Measurements from ENCODE around the gene APP. TPM values are rescaled to one million over a fixed set of nuclear protein-coding genes. Genes with fewer than 3 reads are reported as not detected.
A peak's percentile ranks its signal among the peaks of the same experiment; 100 is the strongest.

APP gene
- total RNA-seq, 1 experiment from 2014 or later = 531 TPM

GRCh38 chr21:26050857-26051256, 119.7 kb downstream of the APP start:
- no peaks in the 10 kb centered on the region for H3K27me3 ChIP-seq (replicated peaks; ENCODE audit: insufficient read depth, low read depth, low read length, poor library complexity)
- peaks cover 45% of the 10 kb centered on the region for H3K36me3 ChIP-seq (ENCODE audit: insufficient read depth, low read length, poor library complexity, severe bottlenecking)
- TF ChIP-seq EZH2 (IDR thresholded peaks at IDR 0.05; ENCODE audit: borderline replicate concordance, low read depth, low read length, poor library complexity, severe bottlenecking) = no peak
- TF ChIP-seq CTCF (conservative IDR thresholded peaks at IDR 0.05; ENCODE audit: low read depth, low read length) = no peak
- H3K4me3 ChIP-seq (ENCODE audit: low read depth, low read length, poor library complexity, severe bottlenecking) = no peak overlapping the region
- no peak for DNase-seq (ENCODE audit: low spot score)
- intact Hi-C loops (cut with micrococcal nuclease; ENCODE audit: unreplicated experiment) = no loop called here
- no TSS peak for BruUV-seq (replicated peaks)
- peaks cover 8% of the 10 kb centered on the region for H3K4me1 ChIP-seq (ENCODE audit: insufficient read depth, low read length, poor library complexity, severe bottlenecking)
- POLR2A ChIA-PET (ENCODE audit: low non-redundant PET) = no interaction called here
- CTCF ChIA-PET = no interaction called here
- no peak overlapping the region for H3K27ac ChIP-seq (ENCODE audit: low read depth, low read length, poor library complexity, severe bottlenecking)
- no peaks in the 10 kb centered on the region for H3K9me3 ChIP-seq (ENCODE audit: low read depth, low read length, poor library complexity, severe bottlenecking)

- H3K36me3 ChIP-seq (ENCODE audit: insufficient read depth, low read length, poor library complexity, severe bottlenecking) = peaks cover 47% of the 10 kb centered on the region
- POLR2A ChIA-PET (ENCODE audit: low non-redundant PET) = no interaction called here
- no peaks in the 10 kb centered on the region for H3K9me3 ChIP-seq (ENCODE audit: low read depth, low read length, poor library complexity, severe bottlenecking)
- intact Hi-C loops (cut with micrococcal nuclease; ENCODE audit: unreplicated experiment) = no loop called here
- CTCF ChIA-PET = no interaction called here
- BruUV-seq (replicated peaks) = TSS peak; percentile 11
- no peak overlapping the region for H3K27ac ChIP-seq (ENCODE audit: low read depth, low read length, poor library complexity, severe bottlenecking)
- H3K27me3 ChIP-seq (replicated peaks; ENCODE audit: insufficient read depth, low read depth, low read length, poor library complexity) = no peaks in the 10 kb centered on the region
- no peak for TF ChIP-seq EZH2 (IDR thresholded peaks at IDR 0.05; ENCODE audit: borderline replicate concordance, low read depth, low read length, poor library complexity, severe bottlenecking)
- TF ChIP-seq CTCF (conservative IDR thresholded peaks at IDR 0.05; ENCODE audit: low read depth, low read length) = no peak
- no peak for DNase-seq (ENCODE audit: low spot score)
- no peak overlapping the region for H3K4me3 ChIP-seq (ENCODE audit: low read depth, low read length, poor library complexity, severe bottlenecking)
- H3K4me1 ChIP-seq (ENCODE audit: insufficient read depth, low read length, poor library complexity, severe bottlenecking) = peaks cover 4% of the 10 kb centered on the region
These were observed 120.8 kb downstream of the APP start for GRCh38 chr21:26049803-26050202.

- no peak overlapping the region for H3K4me3 ChIP-seq (ENCODE audit: low read depth, low read length, poor library complexity, severe bottlenecking)
- TF ChIP-seq EZH2 (IDR thresholded peaks at IDR 0.05; ENCODE audit: borderline replicate concordance, low read depth, low read length, poor library complexity, severe bottlenecking) (no peak), CTCF (conservative IDR thresholded peaks at IDR 0.05; ENCODE audit: low read depth, low read length) (no peak)
- H3K9me3 ChIP-seq (ENCODE audit: low read depth, low read length, poor library complexity, severe bottlenecking) = no peaks in the 10 kb centered on the region
- peaks cover 49% of the 10 kb centered on the region for H3K36me3 ChIP-seq (ENCODE audit: insufficient read depth, low read length, poor library complexity, severe bottlenecking)
- ChIA-PET CTCF (no interaction called here), POLR2A (ENCODE audit: low non-redundant PET) (no interaction called here)
- no peaks in the 10 kb centered on the region for H3K27me3 ChIP-seq (replicated peaks; ENCODE audit: insufficient read depth, low read depth, low read length, poor library complexity)
- no TSS peak for BruUV-seq (replicated peaks)
- intact Hi-C loops (cut with micrococcal nuclease; ENCODE audit: unreplicated experiment) = no loop called here
- peaks cover under 1% of the 10 kb centered on the region for H3K4me1 ChIP-seq (ENCODE audit: insufficient read depth, low read length, poor library complexity, severe bottlenecking)
- DNase-seq (ENCODE audit: low spot score) = no peak
- H3K27ac ChIP-seq (ENCODE audit: low read depth, low read length, poor library complexity, severe bottlenecking) = no peak overlapping the region
These were observed 123.1 kb downstream of the APP start for GRCh38 chr21:26047279-26047967.

Data from A673 (cell line).